ENCODE results near the gene MIP.
"Not testable (repeated sequence)": the region's sequence is repeated elsewhere in the genome, so short reads cannot be mapped to it uniquely, and the experiment has no call there.

Gene MIP

DNA sequence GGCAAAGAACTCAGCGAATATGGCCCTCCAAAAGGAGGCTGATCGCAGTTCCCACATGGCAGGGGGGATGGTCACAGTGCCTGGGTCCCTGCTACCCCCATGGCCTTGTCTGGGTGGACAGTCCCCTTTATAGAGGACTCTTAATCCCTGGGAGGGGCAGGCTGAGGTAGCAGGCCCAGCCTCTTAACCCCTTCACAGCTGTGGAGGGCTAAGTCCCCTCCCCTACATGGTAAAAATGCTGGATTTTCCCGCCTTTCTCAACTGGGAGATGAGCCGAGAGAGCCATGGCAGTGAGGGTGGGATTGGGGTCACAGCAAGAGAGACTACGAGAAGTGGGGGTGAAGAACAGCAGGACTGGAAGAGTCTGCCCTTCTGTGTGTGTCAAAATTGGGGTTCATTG lies at the start of gene MIP:
TSS of gene MIP (minus strand) at position 101 of the 400 bp plus-strand sequence. CDS start at position 57, 44 bp downstream.
- no peak for DNase-seq

DNA sequence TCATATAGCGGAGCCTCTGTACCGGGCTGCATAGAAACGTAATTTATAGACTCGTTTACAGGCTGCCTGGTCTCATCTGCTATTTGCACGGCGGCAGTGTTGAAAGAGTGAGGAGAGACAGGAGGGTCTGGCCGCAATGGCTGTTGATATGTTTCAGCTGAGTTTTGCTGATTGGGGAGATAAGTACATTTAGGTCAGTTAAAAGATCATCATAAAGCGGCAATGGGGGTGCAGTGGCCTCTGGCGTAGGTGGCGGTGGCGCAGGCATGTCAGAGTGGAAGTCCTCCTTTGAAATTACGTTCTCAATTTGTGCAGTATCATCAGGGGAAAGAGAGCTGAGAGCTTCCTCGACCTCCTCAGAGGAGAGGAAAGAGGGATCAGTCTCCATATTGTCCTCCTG lies 45.4 kb upstream of the MIP start:
- DNase-seq: not testable (repeated sequence)

DNA sequence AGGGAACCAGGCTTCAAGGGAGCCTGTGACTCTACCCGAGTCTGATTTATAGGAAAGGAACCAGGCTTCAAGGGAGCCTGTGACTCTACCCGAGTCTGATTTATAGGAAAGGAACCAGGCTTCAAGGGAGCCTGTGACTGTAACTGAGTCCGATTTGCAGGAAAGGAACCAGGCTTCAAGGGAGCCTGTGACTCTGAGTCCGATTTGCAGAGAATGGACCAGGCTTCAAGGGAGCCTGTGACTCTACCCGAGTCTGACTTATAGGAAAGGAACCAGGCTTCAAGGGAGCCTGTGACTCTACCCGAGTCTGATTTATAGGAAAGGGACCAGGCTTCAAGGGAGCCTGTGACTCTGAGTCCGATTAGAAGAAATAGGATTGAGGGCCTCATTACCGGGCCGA lies 45.0 kb upstream of the MIP start:
- DNase-seq: not testable (repeated sequence)

DNA sequence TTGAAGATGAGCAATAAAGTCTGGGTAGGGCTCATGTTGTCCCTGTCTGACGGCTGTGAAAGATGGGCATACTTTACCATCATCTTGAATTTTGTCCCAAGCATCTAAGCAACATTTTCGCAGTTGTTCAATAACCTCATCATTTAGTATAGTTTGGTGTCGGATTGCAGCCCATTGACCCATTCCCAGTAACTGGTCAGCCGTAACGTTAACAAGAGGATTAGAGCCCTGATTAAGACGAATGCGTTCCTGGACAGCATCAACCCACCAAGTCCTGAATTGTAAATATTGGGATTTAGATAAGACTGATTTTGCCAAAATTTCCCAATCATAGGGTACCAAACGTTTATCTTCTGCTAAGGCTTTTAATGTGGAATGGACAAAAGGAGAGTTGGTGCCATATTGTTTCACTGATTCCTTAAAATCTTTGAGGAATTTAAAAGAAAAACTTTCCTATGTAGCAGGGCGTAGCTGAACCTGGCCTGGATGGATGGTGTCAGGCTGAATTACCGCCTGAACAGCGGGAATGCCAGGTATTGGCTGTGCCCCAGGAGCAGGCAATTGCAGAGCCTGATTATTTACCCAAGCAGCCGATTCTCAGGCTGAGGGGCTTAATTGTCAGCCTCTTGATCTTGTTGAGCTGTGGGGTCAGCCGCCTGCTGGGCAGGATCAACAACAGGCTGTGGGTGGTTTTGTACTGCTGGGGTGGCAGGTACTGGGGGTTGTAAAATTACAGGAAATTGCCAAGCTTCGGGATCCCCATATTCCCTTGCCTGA lies 43.9 kb upstream of the MIP start:
- not testable (repeated sequence) for DNase-seq

DNA sequence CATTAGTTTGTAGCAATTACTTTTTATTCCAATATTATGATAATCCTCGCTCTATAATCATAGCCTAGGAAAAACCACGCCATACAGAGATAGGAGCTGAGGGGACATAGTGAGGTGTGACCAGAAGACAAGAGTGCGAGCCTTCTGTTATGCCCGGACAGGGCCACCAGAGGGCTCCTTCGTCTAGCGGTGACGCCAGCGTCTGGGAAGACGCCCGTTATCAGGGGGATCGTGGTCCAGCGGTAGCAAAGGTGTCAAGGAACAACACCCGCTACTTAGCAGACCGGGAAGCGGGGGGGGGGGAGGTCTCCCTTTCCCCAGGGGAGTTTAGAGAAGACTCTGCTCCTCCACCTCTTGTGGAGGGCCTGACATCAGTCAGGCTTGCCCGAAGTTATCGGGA lies 42.2 kb upstream of the MIP start:
- not testable (repeated sequence) for DNase-seq

DNA sequence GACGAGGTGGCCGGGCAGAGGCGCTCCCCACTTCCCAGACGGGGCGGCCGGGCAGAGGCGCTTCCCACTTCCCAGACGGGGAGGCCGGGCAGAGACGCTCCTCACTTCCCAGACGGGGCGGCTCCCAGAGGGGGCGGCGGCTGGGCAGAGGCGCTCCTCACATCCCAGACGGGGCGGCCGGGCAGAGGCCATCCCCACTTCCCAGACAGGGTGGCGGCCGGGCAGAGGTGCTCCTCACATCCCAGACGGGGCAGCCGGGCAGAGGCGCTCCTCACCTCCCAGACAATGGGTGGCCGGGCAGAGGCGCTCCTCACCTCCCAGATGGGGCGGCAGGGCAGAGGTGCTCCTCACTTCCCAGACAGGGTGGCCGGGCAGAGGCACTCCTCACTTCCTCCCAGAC lies 40.0 kb upstream of the MIP start:
- not testable (repeated sequence) for DNase-seq

DNA sequence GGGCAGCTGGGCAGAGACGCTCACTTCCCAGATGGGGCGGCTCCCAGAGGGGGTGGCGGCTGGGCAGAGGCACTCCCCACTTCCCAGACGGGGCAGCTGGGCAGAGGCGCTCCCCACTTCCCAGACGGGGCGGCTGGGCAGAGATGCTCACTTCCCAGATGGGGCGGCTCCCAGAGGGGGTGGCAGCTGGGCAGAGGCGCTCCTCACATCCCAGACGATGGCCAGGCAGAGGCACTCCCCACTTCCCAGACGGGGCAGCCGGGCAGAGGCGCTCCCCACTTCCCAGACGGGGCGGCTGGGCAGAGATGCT lies 39.6 kb upstream of the MIP start:
- not testable (repeated sequence) for DNase-seq

DNA sequence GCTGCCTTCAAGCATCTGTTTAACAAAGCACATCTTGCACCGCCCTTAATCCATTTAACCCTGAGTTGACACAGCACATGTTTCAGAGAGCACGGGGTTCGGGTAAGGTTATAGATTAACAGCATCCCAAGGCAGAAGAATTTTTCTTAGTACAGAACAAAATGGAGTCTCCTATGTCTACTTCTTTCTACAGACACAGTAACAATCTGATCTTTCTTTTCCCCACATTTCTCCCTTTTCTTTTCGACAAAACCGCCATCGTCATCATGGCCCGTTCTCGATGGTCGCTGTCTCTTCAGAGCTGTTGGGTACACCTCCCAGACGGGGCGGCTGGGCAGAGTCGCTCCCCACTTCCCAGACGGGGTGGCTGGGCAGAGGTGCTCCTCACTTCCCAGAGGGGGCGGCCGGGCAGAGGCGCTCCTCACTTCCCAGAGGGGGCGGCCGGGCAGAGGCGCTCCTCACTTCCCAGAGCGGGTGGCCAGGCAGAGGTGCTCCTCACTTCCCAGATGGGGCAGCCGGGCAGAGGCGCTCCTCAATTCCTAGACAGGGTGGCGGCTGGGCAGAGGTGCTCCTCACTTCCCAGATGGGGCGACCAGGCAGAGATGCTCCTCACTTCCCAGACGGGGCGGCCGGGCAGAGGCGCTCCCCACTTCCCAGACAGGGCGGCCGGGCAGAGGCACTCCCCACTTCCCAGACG lies 39.1 kb upstream of the MIP start:
- DNase-seq: not testable (repeated sequence)

DNA sequence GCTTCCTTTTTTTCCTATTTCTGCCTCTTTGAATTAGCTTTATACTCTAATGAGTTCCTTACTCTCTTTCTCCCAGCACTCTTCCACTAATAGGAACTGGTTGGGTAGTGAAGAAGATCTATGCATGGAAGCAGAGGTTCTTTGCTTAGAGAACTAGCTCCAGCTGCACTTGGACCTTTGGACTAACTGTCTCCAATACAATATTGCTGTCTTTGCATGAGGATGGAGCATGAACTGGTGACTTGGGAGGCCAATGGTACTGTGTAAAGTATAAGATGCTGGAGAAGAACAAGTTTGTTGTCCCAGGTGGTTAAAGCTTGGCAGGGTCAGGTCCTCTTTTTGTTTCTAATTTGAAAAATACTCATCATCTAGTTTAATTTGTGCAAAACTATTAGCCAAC lies 35.9 kb upstream of the MIP start:
- DNase-seq: no peak

DNA sequence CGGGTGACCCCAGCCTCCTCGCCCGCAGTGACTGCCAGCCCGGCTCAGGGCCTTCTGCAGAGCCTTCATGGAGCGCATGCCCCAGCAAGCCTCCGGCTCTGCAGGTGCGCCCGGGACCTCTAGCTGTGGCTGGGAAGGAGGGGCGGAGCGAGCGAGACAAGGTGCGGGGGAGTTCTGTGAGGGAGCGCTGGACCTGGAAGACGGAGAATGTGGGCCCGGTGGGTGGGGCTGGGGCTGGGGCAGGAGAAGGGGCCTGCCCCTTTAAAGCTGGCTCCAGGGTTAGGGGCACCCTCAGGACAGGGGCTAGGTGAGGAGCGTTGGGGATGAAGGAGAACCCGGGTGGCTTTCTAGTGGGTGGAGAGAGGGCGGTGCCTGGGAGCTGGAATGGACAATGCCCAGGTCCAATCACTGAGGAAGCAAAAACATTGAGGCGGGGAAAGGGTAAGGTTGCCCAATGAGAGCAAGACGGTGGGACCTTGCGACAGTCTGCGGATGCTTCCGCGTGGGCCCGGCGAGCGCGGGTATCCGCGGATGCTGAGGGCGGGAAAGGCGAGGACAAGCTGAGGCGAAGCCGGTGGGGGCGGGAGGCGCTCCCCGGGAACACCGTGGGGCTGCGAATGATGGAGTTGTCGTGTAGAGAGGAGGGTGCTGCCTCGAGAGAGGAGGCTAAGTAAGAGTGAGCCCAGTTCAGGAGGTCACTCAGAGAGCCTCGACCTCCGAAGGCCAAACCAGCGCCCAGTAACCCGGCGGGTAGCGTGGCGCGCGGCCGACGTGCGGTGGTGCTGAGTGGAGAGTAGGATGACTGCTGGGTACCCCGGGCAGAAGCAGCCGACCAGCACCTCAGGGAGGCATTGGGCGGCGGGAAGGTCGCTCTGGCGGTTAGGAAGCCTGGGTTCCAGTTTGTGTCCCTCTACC lies 33.8 kb upstream of the MIP start, which contains the start of gene GLS2:
TSS of gene GLS2 (minus strand) at position 121 of the 915 bp plus-strand sequence. CDS start at position 78, 43 bp downstream.
- peak; percentile 53 for DNase-seq

DNA sequence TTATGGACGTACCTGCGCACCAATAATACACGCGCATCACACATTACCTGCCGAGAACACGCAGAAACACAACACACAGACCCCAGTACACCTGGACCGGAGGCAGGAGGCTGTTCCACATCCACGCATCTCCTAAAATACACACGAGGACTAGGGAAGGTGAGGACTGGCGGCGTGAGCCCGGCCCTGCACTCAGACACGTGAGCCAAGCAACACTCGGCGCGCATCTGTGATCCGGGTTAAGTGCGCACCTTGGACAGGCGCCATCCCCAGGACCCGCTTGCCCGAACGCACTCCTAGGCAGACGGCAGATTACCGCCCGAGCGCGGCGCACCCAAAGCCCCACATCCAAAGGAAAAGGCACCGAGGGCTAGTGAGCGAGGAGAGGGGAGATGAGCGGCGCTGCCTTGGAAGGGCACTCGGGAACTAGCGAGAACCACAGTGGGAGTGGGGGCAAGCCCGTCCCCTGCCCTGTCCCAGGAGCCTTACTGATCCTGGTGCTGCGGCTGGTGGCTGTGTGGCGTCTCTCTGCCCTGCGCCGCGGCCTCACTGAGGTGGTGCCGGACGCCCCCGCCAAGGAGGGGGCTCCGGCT lies 33.1 kb upstream of the MIP start:
- peak; percentile 15 for DNase-seq

DNA sequence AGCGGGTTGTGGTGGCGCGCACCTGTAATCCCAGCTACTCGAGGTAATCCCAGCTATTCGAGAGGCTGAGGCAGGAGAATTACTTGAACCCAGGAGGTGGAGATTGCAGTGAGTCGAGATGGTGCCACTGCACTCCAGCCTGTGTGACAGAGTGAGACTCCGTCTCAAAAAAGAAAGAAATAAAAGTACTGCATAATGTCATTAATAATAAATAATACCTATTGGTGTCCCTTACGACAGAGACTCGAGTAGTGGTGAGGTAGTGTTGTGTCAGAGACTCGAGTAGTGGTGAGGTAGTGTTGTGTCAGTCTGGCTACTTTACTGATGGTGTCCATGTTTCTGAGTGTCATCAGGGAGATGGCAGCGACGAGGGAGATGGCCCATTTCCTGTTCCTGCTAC lies 32.2 kb upstream of the MIP start:
- DNase-seq: no peak

DNA sequence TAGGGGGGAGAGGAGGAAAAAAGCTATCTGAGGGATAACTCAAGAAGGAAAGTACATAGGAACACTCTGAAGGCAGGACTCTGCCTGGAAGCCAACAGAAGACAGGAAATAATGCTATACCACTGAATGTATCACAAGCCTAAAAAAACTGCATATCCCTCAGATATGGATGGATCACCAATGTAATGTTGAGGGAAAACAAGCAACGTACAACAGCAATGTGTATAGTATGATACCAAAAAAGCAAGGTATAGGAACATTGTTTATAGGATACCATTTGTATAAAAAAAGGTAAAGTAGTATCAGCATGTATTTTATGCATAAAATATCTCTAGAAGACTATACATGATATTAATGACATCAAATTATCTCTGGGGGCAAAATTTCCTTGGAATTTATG lies 30.1 kb upstream of the MIP start:
- DNase-seq: no peak

DNA sequence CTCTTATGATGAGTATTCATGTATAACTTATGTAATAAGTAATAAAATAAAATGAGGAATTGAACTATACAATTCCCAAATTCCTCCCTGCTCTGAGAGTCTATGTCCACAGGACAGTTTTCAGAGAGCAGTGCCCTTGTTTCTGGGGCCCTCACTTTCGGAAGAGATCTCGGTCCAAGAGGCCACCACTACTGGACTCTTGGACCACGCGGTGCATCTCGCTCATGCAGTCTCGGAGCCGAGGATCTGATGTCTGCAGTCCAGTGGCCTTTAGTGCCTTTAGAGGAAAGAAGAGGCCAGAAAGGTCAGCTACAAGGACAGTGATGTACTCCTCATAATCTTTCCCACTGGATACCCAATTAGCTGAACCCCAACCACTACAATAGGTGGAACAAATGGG lies 25.2 kb upstream of the MIP start:
- DNase-seq: no peak

DNA sequence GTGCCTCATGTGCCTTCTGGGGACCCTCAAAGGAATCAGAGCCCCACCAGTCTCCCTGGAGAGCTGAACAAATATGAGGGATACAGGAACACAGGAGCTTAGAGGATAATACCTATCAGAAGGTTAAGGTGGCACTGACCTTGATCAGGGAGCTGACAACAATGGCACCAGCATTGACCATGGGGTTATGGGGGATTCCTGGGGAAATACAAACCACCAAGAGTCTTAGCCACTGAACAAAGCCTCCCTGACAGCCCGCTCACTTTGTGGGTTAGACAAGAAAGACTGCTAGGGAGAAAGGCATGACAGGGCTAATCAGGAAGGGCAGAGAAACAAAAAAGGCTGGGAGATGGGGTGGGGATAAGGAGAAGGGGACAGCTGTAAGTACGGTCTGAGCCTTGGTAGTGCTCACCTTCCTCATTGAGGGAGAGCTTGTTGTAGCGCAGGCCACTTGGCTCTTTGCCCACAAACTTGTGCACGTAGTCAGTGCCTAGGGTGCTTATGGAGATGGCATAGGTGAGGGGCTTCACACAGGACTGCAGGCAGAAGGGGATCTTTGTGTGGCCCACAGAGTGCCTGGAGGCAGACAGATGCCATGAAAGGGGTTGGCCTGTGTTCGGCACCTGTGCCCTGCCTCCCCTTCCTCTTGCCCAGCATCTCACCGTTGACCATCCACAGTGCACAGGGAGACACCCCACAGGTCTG lies 23.2 kb upstream of the MIP start:
- no peak for DNase-seq

DNA sequence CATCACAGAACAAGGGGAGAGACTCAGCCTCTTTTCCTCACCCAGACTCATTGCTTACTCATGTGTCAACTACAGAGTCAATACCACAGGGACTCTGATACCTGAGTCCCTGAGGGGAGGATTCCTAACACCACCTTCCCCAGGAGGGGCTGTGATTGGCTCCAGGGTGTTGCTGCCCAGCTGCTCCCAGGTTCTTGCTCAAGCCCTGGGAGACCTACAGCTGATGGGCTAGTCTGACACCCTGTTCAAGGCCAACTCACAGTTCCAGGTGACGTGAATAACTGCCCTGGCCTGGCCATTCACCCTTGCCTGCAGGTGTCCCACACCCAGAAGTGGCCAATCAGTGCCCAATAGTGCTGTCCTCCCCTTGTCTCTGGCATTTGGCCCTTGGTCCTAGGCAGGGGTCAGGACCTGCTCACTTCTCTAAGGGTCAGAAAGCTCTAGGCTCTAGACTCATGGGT lies 22.5 kb upstream of the MIP start:
- DNase-seq: no peak

DNA sequence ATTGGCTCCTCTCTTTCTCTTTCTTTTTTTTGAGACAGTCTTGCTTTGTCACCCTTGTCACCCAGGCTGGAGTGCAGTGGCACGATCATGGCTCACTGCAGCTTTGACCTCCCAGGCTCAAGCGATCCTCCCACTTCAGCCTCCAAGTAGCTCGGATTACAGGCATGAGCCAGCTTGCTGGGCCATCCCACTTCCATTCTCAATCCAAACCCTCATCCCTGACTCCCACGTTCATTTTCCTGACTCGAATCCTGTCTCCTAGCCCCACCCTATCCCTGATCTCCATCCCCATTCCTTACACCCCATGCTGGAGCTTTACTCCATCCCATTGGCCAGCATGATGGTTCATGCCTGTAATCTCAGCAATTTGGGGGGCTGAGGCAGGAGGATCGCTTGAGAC lies 21.7 kb upstream of the MIP start:
- no peak for DNase-seq

DNA sequence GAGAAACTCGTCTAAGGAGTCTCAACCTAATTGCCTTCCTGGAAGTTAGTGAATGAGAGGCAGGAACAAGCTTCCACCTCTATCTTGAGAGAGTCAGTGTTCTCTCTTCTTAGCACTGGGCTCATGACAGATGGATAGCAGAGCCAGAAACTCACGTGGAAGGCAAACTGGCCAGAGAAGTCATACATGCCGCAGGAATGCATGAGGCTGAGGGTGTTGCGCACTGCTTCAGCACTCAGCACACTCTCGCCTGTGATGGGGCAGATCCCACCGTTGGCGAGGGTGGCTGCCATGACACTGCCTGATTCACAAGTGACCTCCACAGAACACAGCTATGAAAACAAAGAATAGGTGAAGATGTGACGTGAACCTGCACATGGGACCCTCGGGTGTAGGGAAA lies 19.9 kb upstream of the MIP start:
- DNase-seq: no peak

DNA sequence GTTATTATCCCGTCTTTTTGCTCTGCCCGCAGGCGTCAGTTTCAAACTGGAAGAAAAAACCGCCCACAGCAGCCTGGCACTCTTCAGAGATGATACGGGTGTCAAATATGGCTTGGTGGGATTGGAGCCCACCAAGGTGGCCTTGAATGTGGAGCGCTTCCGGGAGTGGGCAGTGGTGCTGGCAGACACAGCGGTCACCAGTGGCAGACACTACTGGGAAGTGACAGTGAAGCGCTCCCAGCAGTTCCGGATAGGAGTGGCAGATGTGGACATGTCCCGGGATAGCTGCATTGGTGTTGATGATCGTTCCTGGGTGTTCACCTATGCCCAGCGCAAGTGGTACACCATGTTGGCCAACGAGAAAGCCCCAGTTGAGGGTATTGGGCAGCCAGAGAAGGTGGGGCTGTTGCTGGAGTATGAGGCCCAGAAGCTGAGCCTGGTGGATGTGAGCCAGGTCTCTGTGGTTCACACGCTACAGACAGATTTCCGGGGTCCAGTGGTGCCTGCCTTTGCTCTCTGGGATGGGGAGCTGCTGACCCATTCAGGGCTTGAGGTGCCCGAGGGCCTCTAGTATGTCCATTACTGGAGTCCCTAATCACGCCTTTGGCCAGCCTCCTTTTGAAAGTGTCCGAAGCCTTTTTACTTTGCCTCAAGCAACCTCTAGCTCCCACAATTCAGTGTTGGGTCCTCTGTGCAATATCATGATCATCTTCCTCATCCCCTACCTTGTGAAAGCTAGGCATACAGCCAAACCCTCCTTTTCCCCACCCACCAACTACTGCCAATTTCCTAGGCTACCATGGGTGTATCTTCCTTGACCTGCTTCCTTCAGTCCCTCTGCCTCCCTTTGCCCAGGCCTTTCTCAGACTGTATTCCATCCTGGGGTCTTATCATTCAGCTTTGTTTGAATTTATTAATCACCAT lies 14.8 kb upstream of the MIP start:
- DNase-seq: no peak

DNA sequence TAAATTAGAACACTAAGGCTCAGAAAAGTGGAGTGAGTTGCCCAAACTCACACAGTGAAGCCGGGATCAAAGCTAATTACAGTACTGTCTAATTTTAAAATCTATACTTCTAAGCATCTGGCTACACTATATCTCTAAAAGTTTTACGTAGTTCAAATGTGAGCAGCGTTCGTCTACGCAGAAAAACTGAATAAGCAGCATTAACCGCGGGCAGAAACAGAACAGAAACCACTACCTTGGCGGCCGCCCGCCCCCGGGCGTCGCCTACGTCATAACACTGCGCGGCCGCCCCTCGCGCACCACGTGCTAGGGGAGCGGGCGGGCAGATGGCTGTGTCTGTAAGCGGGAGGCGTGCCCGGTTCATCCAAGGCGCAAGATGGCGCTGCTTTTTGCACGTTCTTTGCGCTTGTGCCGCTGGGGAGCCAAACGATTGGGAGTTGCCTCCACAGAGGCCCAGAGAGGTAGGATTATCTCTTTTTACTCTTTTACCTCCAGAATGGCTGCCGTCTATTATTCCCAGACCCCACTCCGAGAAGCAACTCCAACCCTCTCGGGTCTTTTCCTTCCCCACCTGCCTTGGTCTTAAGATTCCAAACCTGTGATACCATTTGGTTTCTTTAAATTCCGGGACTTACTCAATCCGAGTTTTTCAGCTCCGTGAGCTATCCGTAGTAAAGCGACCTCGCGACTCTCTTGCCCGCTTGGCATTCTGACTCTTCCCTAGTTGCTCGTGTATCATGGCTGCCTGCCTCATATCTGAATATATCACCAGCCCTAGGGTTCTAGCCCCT lies 14.0 kb upstream of the MIP start, which contains the start of gene SPRYD4:
TSS of gene SPRYD4 (plus strand) at position 363 of the 791 bp plus-strand sequence. CDS start at position 377, 14 bp downstream.
- DNase-seq: peak; percentile 71
